HUDEP-2 (cell line): Measurements from ENCODE around the gene APLP2.
"Not testable (repeated sequence)": the region's sequence is repeated elsewhere in the genome, so short reads cannot be mapped to it uniquely, and the experiment has no call there.

Experiments used
- DNase-seq, 76 experiments: peaks; one replicate each; lab custom pipeline; 2025; ENCODE audit not compliant: unreplicated experiment in 76 of 76; lab: John Stamatoyannopoulos, UW

Gene APLP2

GRCh38 chr11:130187096-130187495 is 117.4 kb downstream of the APLP2 start:
- no peak for DNase-seq

GRCh38 chr11:130188047-130188446 is 118.4 kb downstream of the APLP2 start:
- DNase-seq = no peak

- DNase-seq = no peak
Measured at GRCh38 chr11:130188585-130189347, 119.1 kb downstream of the APLP2 start.

GRCh38 chr11:130189492-130190210 is 120.0 kb downstream of the APLP2 start:
- no peak for DNase-seq

GRCh38 chr11:130190371-130190881 is 120.7 kb downstream of the APLP2 start:
- DNase-seq = no peak

- no peak for DNase-seq
Measured at GRCh38 chr11:130191896-130192295, 122.2 kb downstream of the APLP2 start.

GRCh38 chr11:130192845-130193267 is 123.2 kb downstream of the APLP2 start:
- DNase-seq = no peak

GRCh38 chr11:130193551-130193950 is 123.9 kb downstream of the APLP2 start:
- not testable (repeated sequence) for DNase-seq
